ENCODE measurements around the gene PGAP3.
A peak's percentile ranks its signal among the peaks of the same experiment; 100 is the strongest.

PGAP3 gene

GRCh38 chr17:39671651-39672521 is 16.0 kb downstream of the PGAP3 start:
- no peaks in the 10 kb centered on the region for H3K9me3 ChIP-seq (ENCODE audit: control insufficient read depth in 2 of 2, low read length in 2 of 2)
- peaks cover 10 to 13% of the 10 kb centered on the region in 2 donors for H3K27me3 ChIP-seq (ENCODE audit: control insufficient read depth in 2 of 2, insufficient read depth in 2 of 2, low read length in 2 of 2)
- peak overlapping the region; percentile 63 to 65 for H3K27ac ChIP-seq (ENCODE audit: low read depth in 2 of 2, low read length in 2 of 2)
- H3K4me1 ChIP-seq (ENCODE audit: control insufficient read depth in 2 of 2, insufficient read depth in 2 of 2, low read length in 2 of 2) = peaks cover 40 to 43% of the 10 kb centered on the region in 2 donors
- peak overlapping the region; percentile 52 to 58 for H3K9ac ChIP-seq (ENCODE audit: low read depth in 1 of 2, low read length in 2 of 2)
- H3K4me3 ChIP-seq (ENCODE audit: low read length in 2 of 2) = no peak overlapping the region
- H3K36me3 ChIP-seq (ENCODE audit: control insufficient read depth in 2 of 2, insufficient read depth in 2 of 2, low read length in 2 of 2) = peaks cover 0 to 1% of the 10 kb centered on the region in 2 donors

- Histone ChIP-seq H3K27ac (ENCODE audit: low read depth in 2 of 2, low read length in 2 of 2) (no peak overlapping the region), H3K4me3 (ENCODE audit: low read length in 2 of 2) (no peak overlapping the region), H3K36me3 (ENCODE audit: control insufficient read depth in 2 of 2, insufficient read depth in 2 of 2, low read length in 2 of 2) (no peaks in the 10 kb centered on the region), H3K9me3 (ENCODE audit: control insufficient read depth in 2 of 2, low read length in 2 of 2) (no peaks in the 10 kb centered on the region), H3K9ac (ENCODE audit: low read depth in 1 of 2, low read length in 2 of 2) (no peak overlapping the region), H3K4me1 (ENCODE audit: control insufficient read depth in 2 of 2, insufficient read depth in 2 of 2, low read length in 2 of 2) (peaks cover 34 to 35% of the 10 kb centered on the region in 2 donors), H3K27me3 (ENCODE audit: control insufficient read depth in 2 of 2, insufficient read depth in 2 of 2, low read length in 2 of 2) (peaks cover 15 to 19% of the 10 kb centered on the region in 2 donors)
Observed at GRCh38 chr17:39670746-39671145, 17.1 kb downstream of the PGAP3 start.

DNA sequence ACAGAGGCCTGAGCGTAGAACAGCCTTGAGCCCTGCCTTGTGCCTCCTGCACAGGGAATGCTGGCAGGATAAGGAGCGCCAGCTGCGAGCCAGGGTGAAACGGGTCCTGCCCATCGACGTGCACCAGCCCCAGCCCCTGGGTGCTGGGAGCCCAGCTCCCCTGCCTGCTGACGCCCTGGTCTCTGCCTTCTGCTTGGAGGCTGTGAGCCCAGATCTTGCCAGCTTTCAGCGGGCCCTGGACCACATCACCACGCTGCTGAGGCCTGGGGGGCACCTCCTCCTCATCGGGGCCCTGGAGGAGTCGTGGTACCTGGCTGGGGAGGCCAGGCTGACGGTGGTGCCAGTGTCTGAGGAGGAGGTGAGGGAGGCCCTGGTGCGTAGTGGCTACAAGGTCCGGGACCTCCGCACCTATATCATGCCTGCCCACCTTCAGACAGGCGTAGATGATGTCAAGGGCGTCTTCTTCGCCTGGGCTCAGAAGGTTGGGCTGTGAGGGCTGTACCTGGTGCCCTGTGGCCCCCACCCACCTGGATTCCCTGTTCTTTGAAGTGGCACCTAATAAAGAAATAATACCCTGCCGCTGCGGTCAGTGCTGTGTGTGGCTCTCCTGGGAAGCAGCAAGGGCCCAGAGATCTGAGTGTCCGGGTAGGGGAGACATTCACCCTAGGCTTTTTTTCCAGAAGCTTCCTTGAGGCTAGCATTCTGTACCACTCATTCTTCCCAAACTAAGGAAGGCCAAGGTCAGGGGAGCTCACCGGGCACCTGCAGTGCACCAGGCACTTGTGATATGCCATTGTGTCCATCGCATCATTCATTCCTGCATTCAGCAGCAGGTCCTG is 17.7 kb downstream of the PGAP3 start:
- H3K36me3 ChIP-seq (ENCODE audit: control insufficient read depth in 2 of 2, insufficient read depth in 2 of 2, low read length in 2 of 2) = no peaks in the 10 kb centered on the region
- no peak overlapping the region for H3K9ac ChIP-seq (ENCODE audit: low read depth in 1 of 2, low read length in 2 of 2)
- no peak overlapping the region for H3K27ac ChIP-seq (ENCODE audit: low read depth in 2 of 2, low read length in 2 of 2)
- no peak overlapping the region for H3K4me3 ChIP-seq (ENCODE audit: low read length in 2 of 2)
- no peaks in the 10 kb centered on the region for H3K9me3 ChIP-seq (ENCODE audit: control insufficient read depth in 2 of 2, low read length in 2 of 2)
- H3K4me1 ChIP-seq (ENCODE audit: control insufficient read depth in 2 of 2, insufficient read depth in 2 of 2, low read length in 2 of 2) = peaks cover 29 to 32% of the 10 kb centered on the region in 2 donors
- H3K27me3 ChIP-seq (ENCODE audit: control insufficient read depth in 2 of 2, insufficient read depth in 2 of 2, low read length in 2 of 2) = peaks cover 15 to 19% of the 10 kb centered on the region in 2 donors

DNA sequence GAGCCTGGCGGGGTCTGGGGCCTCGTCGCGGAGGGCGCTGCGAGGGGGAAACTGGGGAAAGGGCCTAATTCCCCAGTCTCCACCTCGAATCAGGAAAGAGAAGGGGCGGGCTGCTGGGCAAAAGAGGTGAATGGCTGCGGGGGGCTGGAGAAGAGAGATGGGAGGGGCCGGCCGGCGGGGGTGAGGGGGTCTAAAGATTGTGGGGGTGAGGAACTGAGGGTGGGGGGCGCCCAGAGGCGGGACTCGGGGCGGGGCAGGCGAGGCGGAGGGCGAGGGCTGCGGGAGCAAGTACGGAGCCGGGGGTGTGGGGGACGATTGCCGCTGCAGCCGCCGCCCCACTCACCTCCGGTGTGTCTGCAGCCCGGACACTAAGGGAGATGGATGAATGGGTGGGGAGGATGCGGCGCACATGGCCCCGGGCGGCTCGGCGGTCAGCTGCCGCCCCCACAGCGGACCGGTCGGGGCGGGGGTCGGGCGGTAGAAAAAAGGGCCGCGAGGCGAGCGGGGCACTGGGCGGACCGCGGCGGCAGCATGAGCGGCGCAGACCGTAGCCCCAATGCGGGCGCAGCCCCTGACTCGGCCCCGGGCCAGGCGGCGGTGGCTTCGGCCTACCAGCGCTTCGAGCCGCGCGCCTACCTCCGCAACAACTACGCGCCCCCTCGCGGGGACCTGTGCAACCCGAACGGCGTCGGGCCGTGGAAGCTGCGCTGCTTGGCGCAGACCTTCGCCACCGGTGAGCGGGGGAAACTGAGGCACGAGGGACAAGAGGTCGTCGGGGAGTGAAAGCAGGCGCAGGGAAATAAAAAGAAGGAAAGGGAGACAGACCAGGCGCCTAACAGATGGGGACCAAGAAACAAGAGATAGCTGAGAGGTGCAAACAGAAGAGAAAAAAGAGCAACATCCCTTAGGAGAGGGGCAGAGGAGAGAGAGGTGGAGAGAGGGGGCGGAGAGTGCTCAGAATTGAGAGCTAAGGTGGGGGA is 19.6 kb downstream of the PGAP3 start, which contains the start of gene PNMT:
PNMT (plus strand) TSS at position 509 of the 980 bp plus-strand sequence; CDS start at position 532, 23 bp downstream.
- Histone ChIP-seq H3K9ac (ENCODE audit: low read depth in 1 of 2, low read length in 2 of 2) (peak within 1 kb of the TSS; percentile 32 to 63), H3K27me3 (ENCODE audit: control insufficient read depth in 2 of 2, insufficient read depth in 2 of 2, low read length in 2 of 2) (peaks cover 15 to 19% of the 10 kb centered on the region in 2 donors), H3K9me3 (ENCODE audit: control insufficient read depth in 2 of 2, low read length in 2 of 2) (no peaks in the 10 kb centered on the region), H3K4me1 (ENCODE audit: control insufficient read depth in 2 of 2, insufficient read depth in 2 of 2, low read length in 2 of 2) (peaks cover 31 to 38% of the 10 kb centered on the region in 2 donors), H3K4me3 (ENCODE audit: low read length in 2 of 2) (peak within 1 kb of the TSS; percentile 20 to 40), H3K36me3 (ENCODE audit: control insufficient read depth in 2 of 2, insufficient read depth in 2 of 2, low read length in 2 of 2) (no peaks in the 10 kb centered on the region), H3K27ac (ENCODE audit: low read depth in 2 of 2, low read length in 2 of 2) (no peak within 1 kb of the TSS)

- Histone ChIP-seq H3K9me3 (ENCODE audit: control insufficient read depth in 2 of 2, low read length in 2 of 2) (no peaks in the 10 kb centered on the region), H3K4me3 (ENCODE audit: low read length in 2 of 2) (no peak overlapping the region), H3K27me3 (ENCODE audit: control insufficient read depth in 2 of 2, insufficient read depth in 2 of 2, low read length in 2 of 2) (peaks cover 15 to 19% of the 10 kb centered on the region in 2 donors), H3K36me3 (ENCODE audit: control insufficient read depth in 2 of 2, insufficient read depth in 2 of 2, low read length in 2 of 2) (peaks cover 0 to 6% of the 10 kb centered on the region in 2 donors), H3K4me1 (ENCODE audit: control insufficient read depth in 2 of 2, insufficient read depth in 2 of 2, low read length in 2 of 2) (peaks cover 38 to 44% of the 10 kb centered on the region in 2 donors), H3K9ac (ENCODE audit: low read depth in 1 of 2, low read length in 2 of 2) (no peak overlapping the region), H3K27ac (ENCODE audit: low read depth in 2 of 2, low read length in 2 of 2) (no peak overlapping the region)
Observed at GRCh38 chr17:39667262-39667944, 20.5 kb downstream of the PGAP3 start.

GRCh38 chr17:39666601-39667261 is 21.1 kb downstream of the PGAP3 start:
- Histone ChIP-seq H3K27ac (ENCODE audit: low read depth in 2 of 2, low read length in 2 of 2) (no peak overlapping the region), H3K27me3 (ENCODE audit: control insufficient read depth in 2 of 2, insufficient read depth in 2 of 2, low read length in 2 of 2) (peaks cover 15 to 19% of the 10 kb centered on the region in 2 donors), H3K36me3 (ENCODE audit: control insufficient read depth in 2 of 2, insufficient read depth in 2 of 2, low read length in 2 of 2) (peaks cover 4 to 6% of the 10 kb centered on the region in 2 donors), H3K4me3 (ENCODE audit: low read length in 2 of 2) (no peak overlapping the region), H3K4me1 (ENCODE audit: control insufficient read depth in 2 of 2, insufficient read depth in 2 of 2, low read length in 2 of 2) (peaks cover 37 to 44% of the 10 kb centered on the region in 2 donors), H3K9ac (ENCODE audit: low read depth in 1 of 2, low read length in 2 of 2) (no peak overlapping the region), H3K9me3 (ENCODE audit: control insufficient read depth in 2 of 2, low read length in 2 of 2) (no peaks in the 10 kb centered on the region)

DNA sequence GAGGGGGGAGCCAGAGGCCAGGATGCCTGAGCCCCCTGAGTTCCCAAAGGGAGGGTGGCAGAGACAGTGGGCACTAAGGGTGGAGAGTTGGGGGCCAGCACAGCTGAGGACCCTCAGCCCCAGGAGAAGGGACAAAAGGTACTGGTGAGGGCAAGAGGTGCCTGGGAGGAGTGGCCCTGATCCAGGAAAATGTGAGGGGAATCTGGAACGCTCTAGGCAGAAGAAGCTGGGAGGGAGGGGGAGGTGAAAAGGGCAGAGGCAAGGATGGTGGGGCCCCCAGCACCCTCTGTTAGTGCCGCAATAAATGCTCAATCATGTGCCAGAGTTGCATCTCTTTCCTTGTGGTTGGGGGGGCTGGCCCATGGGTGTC is 21.6 kb downstream of the PGAP3 start:
- peaks cover 15 to 19% of the 10 kb centered on the region in 2 donors for H3K27me3 ChIP-seq (ENCODE audit: control insufficient read depth in 2 of 2, insufficient read depth in 2 of 2, low read length in 2 of 2)
- H3K9me3 ChIP-seq (ENCODE audit: control insufficient read depth in 2 of 2, low read length in 2 of 2) = no peaks in the 10 kb centered on the region
- peaks cover 7 to 9% of the 10 kb centered on the region in 2 donors for H3K36me3 ChIP-seq (ENCODE audit: control insufficient read depth in 2 of 2, insufficient read depth in 2 of 2, low read length in 2 of 2)
- no peak overlapping the region for H3K4me3 ChIP-seq (ENCODE audit: low read length in 2 of 2)
- H3K4me1 ChIP-seq (ENCODE audit: control insufficient read depth in 2 of 2, insufficient read depth in 2 of 2, low read length in 2 of 2) = peaks cover 33 to 40% of the 10 kb centered on the region in 2 donors
- H3K27ac ChIP-seq (ENCODE audit: low read depth in 2 of 2, low read length in 2 of 2) = no peak overlapping the region
- H3K9ac ChIP-seq (ENCODE audit: low read depth in 1 of 2, low read length in 2 of 2) = no peak overlapping the region

- no peak overlapping the region for H3K9ac ChIP-seq (ENCODE audit: low read depth in 1 of 2, low read length in 2 of 2)
- no peak overlapping the region for H3K27ac ChIP-seq (ENCODE audit: low read depth in 2 of 2, low read length in 2 of 2)
- H3K27me3 ChIP-seq (ENCODE audit: control insufficient read depth in 2 of 2, insufficient read depth in 2 of 2, low read length in 2 of 2) = peaks cover 14 to 19% of the 10 kb centered on the region in 2 donors
- peaks cover 12 to 13% of the 10 kb centered on the region in 2 donors for H3K36me3 ChIP-seq (ENCODE audit: control insufficient read depth in 2 of 2, insufficient read depth in 2 of 2, low read length in 2 of 2)
- peaks cover 33 to 40% of the 10 kb centered on the region in 2 donors for H3K4me1 ChIP-seq (ENCODE audit: control insufficient read depth in 2 of 2, insufficient read depth in 2 of 2, low read length in 2 of 2)
- H3K9me3 ChIP-seq (ENCODE audit: control insufficient read depth in 2 of 2, low read length in 2 of 2) = no peaks in the 10 kb centered on the region
- H3K4me3 ChIP-seq (ENCODE audit: low read length in 2 of 2) = no peak overlapping the region
Observed at GRCh38 chr17:39665642-39666224, 22.1 kb downstream of the PGAP3 start.

Measured in mucosa of rectum (tissue), 2 donors.